ENCODE results near the gene TMEM217.

DNA sequence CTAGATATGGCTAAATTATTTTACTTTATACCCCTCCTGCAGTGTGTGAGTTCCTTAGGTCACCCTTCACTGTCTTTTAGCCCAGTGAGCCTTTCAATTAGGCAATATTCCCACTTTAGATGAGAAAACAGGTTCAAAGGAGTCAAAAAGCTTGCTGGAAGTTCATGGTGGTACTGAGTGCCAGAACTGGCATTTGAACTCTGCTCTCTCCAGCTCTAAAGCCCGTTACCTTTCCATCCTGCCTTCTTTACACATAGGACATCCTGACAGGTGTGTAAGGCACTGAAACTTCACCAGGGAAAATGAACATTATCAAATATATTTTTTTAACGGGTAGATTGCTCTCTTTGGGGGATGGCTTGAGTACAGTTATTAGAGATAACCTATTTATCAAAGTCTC, 11.2 kb upstream of the TMEM217 start:
- no peak for TF ChIP-seq CTCF (IDR thresholded peaks at IDR 0.05; ENCODE audit: poor library complexity)
- TF ChIP-seq EZH2 (IDR thresholded peaks at IDR 0.05; ENCODE audit: borderline replicate concordance), result no peak

All from hepatocyte (in vitro differentiated cells).